ENCODE data around the gene DPYD. TPM values are rescaled to one million over a fixed set of nuclear protein-coding genes. Genes with fewer than 3 reads are reported as not detected.

The DPYD gene
- total RNA-seq, 2 donors from 2014 or later = 40.3 to 50.3 TPM

GRCh38 chr1:97911266-97912215 is 9.3 kb downstream of the DPYD start:
- no peak for DNase-seq (ENCODE audit: low spot score)
- intact Hi-C loops (cut with DNase I) = no loop called here

GRCh38 chr1:97909266-97909665 is 11.6 kb downstream of the DPYD start:
- intact Hi-C loops (cut with DNase I) = no loop called here
- DNase-seq (ENCODE audit: low spot score) = no peak

GRCh38 chr1:97907886-97908285 is 12.9 kb downstream of the DPYD start:
- DNase-seq (ENCODE audit: low spot score) = no peak
- intact Hi-C loops (cut with DNase I) = no loop called here

- DNase-seq (ENCODE audit: low spot score) = peak; percentile 88
Observed at GRCh38 chr1:97906567-97907241, 14.1 kb downstream of the DPYD start.

GRCh38 chr1:97905141-97905940 is 15.5 kb downstream of the DPYD start:
- intact Hi-C loops (cut with DNase I) = no loop called here
- no peak for DNase-seq (ENCODE audit: low spot score)

More at GRCh38 chr1:97906567-97907241, 14.1 kb downstream of the DPYD start:
- intact Hi-C loops (cut with DNase I) = no loop called here

GRCh38 chr1:97904534-97904933 is 16.3 kb downstream of the DPYD start:
- DNase-seq (ENCODE audit: low spot score) = no peak
- intact Hi-C loops (cut with DNase I) = no loop called here

GRCh38 chr1:97903626-97904025 is 17.2 kb downstream of the DPYD start:
- DNase-seq (ENCODE audit: low spot score) = no peak
- intact Hi-C loops (cut with DNase I) = no loop called here

- DNase-seq (ENCODE audit: low spot score) = no peak
- intact Hi-C loops (cut with DNase I) = no loop called here
Observed at GRCh38 chr1:97902067-97902466, 18.8 kb downstream of the DPYD start.

GRCh38 chr1:97901017-97901658 is 19.7 kb downstream of the DPYD start:
- DNase-seq (ENCODE audit: low spot score) = no peak
- intact Hi-C loops (cut with DNase I) = no loop called here

- intact Hi-C loops (cut with DNase I) = no loop called here
- no peak for DNase-seq (ENCODE audit: low spot score)
Observed at GRCh38 chr1:97898948-97899347, 21.9 kb downstream of the DPYD start.

GRCh38 chr1:97895278-97895677 is 25.6 kb downstream of the DPYD start:
- intact Hi-C loops (cut with DNase I) = no loop called here
- no peak for DNase-seq (ENCODE audit: low spot score)

- intact Hi-C loops (cut with DNase I) = no loop called here
- DNase-seq (ENCODE audit: low spot score) = no peak
Observed at GRCh38 chr1:97893844-97894243, 27.0 kb downstream of the DPYD start.

GRCh38 chr1:97886199-97886598 is 34.6 kb downstream of the DPYD start:
- no peak for DNase-seq (ENCODE audit: low spot score)
- intact Hi-C loops (cut with DNase I) = no loop called here

- intact Hi-C loops (cut with DNase I) = no loop called here
- no peak for DNase-seq (ENCODE audit: low spot score)
Observed at GRCh38 chr1:97883823-97884222, 37.0 kb downstream of the DPYD start.

GRCh38 chr1:97877307-97877706 is 43.5 kb downstream of the DPYD start:
- DNase-seq (ENCODE audit: low spot score) = no peak
- intact Hi-C loops (cut with DNase I) = no loop called here

- DNase-seq (ENCODE audit: low spot score) = no peak
- intact Hi-C loops (cut with DNase I) = no loop called here
Observed at GRCh38 chr1:97875996-97876395, 44.8 kb downstream of the DPYD start.

- intact Hi-C loops (cut with DNase I) = no loop called here
- DNase-seq (ENCODE audit: low spot score) = no peak
Observed at GRCh38 chr1:97870589-97870988, 50.2 kb downstream of the DPYD start.

GRCh38 chr1:97869441-97869840 is 51.4 kb downstream of the DPYD start:
- no peak for DNase-seq (ENCODE audit: low spot score)
- intact Hi-C loops (cut with DNase I) = no loop called here

- intact Hi-C loops (cut with DNase I) = no loop called here
- DNase-seq (ENCODE audit: low spot score) = no peak
Observed at GRCh38 chr1:97867127-97867526, 53.7 kb downstream of the DPYD start.

All from posterior vena cava (tissue), 2 donors.